Measurements from ENCODE around the gene SLC39A10.
"Not testable (repeated sequence)": the region's sequence is repeated elsewhere in the genome, so short reads cannot be mapped to it uniquely, and the experiment has no call there.

SLC39A10 gene

DNA sequence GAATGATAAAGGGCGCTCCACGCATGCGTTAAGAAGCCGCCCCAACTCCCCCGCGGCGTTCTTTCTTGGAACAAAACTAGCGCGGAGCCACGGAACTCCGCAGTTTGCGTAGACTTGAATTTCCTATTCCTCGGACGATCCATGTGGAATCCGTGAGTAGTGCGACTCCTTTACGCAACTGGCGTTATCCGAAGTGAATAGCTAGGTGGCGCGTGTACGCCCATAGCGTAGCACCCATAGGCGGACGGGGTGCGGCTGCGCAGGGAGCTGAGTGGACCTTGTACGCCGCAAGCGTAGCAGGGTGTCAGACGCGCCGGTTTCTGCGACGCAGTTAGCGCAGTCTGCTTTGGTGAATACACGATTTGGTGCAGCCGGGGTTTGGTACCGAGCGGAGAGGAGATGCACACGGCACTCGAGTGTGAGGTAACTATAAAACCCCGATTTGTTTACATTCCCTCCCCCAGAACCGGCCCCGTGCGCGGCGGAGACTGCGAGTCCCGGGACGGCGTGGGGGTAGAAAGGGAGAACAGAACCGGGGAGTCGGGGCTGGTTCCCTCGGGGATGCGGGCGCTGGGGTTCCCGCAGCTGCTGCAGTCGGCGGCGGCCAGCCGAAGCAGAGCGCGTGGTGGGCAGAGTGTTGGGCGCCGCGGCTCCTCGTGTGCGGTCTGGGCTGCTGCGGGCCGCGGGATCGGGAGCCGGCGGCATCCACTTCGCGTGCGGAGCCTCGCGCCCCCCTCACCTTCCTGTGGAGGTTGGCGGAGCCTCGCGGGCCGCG lies at the start of gene SLC39A10:
Gene SLC39A10 (plus strand): TSS at position 368 of the 775 bp plus-strand sequence. CDS start 22,817 bp downstream, outside the sequence.
- peak; percentile 97 for DNase-seq (ENCODE audit: low read depth)

- DNase-seq (ENCODE audit: low read depth), result no peak
Measured at GRCh38 chr2:195608768-195609454, 48.1 kb upstream of the SLC39A10 start.

DNA sequence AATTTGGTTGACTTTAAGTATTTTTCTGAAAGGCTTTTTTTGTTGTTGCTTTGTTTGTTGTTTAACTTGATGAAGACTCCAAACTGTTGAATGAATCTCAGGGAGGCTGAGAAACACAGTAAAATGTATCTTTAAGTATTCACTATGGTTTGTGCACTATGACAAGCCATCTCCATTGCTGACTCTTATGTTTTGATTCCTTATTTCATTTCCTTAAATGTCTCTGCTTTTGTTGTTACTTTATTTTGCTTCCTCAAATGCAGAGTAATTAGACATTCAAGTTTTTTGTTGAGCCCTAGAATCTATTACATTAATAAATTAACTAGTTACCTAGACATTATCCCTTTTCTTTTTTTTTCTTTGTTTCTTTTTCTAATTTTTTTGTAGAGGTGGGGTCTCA lies 46.3 kb upstream of the SLC39A10 start:
- DNase-seq (ENCODE audit: low read depth), result no peak

DNA sequence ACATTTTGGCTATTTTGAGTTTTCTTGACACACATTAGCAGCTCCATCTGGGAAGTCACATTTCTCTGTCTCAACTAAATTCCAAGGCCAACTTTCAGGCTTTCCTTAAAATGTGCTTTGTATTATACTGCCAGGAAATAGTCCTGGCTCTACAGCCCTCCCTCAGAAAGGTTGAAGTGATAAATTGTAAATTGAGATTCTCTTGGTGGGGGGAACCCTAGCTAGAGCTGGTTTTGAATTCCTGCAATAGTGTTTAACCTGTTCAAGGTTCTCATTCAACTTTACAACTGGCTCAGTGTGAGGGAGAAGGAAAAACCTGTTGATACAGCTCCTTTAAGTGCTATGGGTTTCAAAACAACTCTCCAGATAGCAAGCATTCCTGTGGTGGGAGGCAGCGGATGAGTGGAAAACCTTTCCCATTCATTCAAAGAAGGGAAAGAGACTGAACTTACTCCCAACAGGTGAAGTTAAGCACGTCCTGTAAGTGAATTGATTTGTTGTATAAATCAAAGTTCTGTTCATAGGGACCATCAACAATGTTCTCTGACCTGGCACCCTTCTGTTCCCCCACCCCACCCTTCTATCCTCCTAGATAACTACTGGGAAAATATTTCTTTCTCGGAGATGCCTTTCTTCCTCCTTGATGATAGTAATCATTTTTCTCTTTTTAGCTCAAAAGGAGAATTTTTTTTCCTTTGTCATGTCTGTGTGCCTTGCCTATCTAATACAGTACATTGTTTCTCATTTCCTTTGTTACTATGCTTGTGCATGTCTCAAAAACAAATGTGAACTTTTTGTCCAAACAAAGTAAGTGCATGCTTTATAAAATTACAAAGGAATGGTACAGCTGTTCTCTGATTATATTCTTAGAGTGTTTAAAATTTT lies 44.2 kb upstream of the SLC39A10 start:
- DNase-seq (ENCODE audit: low read depth), result peak; percentile 86

DNA sequence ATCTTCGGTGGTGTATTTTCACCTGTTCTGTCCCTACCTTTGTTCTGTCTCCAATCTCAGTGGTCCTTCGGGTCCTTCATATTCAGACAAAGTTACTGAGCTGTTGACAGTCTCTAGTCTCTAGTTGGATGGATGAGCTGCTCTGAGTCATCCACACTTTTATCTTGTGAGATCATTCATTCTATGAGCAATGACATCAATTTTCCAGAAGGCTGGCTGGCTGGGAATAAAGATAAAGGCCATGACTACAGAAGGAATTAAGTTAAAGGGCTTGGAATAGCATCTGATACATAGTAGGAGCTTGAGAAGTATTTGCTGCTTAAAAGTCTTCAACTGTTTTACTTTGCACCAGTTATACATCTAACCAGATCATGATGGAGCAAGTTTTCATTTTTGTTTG lies 43.1 kb upstream of the SLC39A10 start:
- peak; percentile 92 for DNase-seq (ENCODE audit: low read depth)

DNA sequence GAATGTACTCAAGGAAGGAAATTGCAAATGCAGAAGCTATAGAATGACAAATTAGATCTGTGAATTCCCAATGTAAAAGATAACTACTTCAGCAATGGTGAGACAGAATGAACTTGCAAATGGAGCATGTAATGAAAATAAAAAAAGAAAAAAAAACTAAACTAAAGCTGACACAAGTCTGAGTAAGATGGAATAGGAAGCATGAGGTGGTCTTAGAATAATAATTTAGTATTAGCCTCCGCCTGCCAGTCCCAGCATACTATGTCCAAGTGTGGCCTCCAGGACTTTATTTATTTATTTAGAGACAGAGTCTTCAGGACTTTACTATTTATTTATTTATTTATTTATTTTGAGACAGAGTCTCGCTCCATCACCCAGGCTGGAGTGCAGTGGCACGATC lies 37.4 kb upstream of the SLC39A10 start:
- DNase-seq (ENCODE audit: low read depth), result no peak

GRCh38 chr2:195620501-195620900 lies 36.5 kb upstream of the SLC39A10 start:
- peak; percentile 59 for DNase-seq (ENCODE audit: low read depth)

GRCh38 chr2:195622966-195623365 lies 34.1 kb upstream of the SLC39A10 start:
- peak; percentile 7 for DNase-seq (ENCODE audit: low read depth)

- DNase-seq (ENCODE audit: low read depth), result no peak
Measured at GRCh38 chr2:195626507-195626906, 30.5 kb upstream of the SLC39A10 start.

- no peak for DNase-seq (ENCODE audit: low read depth)
Measured at GRCh38 chr2:195628666-195629065, 28.4 kb upstream of the SLC39A10 start.

- no peak for DNase-seq (ENCODE audit: low read depth)
Measured at GRCh38 chr2:195632856-195633572, 24.0 kb upstream of the SLC39A10 start.

- no peak for DNase-seq (ENCODE audit: low read depth)
Measured at GRCh38 chr2:195633573-195633870, 23.5 kb upstream of the SLC39A10 start.

DNA sequence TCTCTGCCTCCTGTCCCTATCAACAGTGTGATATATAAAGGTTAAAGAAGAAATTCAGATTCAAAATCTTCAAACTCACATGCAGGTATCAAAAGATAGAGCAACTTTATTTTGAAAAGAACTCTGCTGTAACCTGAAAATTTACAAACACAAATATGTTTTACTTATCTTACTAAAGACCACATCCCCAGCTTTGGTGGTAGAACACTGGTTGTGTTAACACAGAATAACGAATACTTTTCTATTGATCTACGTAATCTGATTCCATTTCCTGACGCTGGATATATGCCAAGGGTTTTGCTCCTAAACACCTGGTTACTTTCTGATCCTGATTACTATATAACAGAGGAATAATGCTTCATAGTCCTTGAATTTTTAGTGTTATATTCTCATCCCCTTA lies 23.1 kb upstream of the SLC39A10 start:
- no peak for DNase-seq (ENCODE audit: low read depth)

GRCh38 chr2:195636890-195637289 lies 20.1 kb upstream of the SLC39A10 start:
- no peak for DNase-seq (ENCODE audit: low read depth)

GRCh38 chr2:195638750-195639149 lies 18.3 kb upstream of the SLC39A10 start:
- no peak for DNase-seq (ENCODE audit: low read depth)

DNA sequence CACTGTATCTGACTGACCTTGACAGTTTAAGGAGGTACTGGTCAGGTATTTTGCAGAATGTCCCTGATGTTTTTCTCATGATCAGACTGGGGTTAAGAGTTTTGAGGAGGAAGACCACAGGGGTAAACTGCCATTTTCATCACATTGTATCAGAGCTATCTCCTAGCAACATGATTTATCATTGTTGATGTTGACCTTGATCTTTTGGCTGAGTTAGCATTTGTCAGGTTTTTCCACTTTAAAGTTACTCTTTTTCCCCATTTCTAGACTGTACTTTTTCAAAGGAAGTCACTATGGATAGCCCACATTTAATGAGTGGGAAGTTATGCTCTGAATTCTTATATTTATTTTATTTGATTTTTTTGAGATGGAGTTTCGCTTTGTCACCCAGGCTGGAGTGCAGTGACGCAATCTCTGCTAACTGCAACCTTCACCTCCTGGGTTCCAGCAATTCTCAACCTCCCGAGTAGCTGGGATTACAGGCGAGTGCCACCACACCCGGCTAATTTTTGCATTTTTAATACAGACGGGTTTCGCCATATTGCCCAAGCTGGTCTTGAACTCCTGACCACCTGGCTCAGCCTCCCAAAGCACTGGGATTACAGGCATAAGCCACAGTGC lies 17.7 kb upstream of the SLC39A10 start:
- no peak for DNase-seq (ENCODE audit: low read depth)

DNA sequence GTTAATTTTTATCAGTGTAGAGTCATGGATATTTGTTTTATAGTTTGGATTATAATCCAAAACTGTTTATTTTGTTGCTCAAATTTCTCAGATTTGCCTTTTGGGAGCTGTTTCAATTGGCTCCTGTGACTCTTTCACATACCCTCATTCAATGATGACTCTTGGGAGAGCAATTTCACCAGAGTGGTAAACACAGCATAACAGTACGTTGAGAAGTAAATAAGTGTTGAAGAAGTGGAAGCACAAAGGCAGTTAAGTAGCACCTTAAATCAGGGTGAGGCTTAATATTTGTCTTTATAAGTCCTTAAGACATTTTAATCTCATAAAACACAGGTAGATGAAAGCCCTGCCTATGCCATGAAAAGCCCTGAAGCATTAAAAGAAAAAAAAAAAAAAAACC lies 17.1 kb upstream of the SLC39A10 start:
- no peak for DNase-seq (ENCODE audit: low read depth)

DNA sequence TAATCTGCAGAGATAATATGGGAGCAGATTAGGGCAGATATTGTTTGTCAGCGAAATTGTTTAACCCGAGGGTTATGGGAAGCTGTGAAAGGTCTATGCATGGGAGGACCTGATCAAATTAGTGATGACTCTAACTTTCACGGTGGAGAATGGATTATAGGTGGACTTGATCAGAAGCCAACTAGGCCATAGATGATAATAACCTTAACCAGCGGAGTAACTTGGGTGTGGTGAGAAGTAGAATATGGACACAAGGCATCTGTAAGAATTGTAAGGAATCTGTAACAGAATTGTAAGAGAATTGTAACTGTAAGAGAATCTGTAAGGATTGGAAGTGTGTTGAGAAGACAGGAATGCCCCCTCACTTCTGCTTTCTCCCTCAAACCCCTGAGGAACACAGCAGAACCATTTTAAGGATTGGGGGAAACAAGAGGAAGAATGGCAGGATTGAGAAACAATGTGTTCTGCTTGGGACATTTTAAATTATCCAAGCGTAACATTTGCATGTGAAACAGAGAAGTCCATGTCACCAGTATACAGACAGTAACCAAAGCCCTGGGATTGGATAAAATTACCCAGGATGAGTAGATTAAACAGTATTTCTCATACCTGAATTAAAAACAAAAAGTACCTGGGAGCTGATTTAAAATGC lies 14.9 kb upstream of the SLC39A10 start:
- DNase-seq (ENCODE audit: low read depth), result no peak

DNA sequence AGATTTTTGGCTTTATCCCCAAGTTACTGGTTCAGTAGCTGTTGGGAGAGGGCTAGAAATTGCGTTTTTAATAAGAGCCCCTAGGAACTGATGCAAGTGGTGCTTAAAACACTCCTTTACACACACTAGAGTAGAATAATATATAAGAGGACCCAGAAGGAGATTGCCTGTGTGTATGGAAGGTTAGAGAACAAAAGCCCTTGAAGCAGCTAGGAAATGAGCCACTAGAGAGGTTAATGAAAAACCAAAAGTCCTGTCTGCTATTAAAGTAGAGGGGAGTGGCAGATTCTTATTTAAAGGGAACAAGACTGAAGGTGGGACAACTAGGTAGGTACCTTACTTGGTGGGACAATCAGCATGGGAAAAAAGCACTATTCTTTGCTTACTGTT lies 14.4 kb upstream of the SLC39A10 start:
- no peak for DNase-seq (ENCODE audit: low read depth)

GRCh38 chr2:195644708-195645107 lies 12.3 kb upstream of the SLC39A10 start:
- DNase-seq (ENCODE audit: low read depth), result not testable (repeated sequence)

- no peak for DNase-seq (ENCODE audit: low read depth)
Measured at GRCh38 chr2:195645413-195645812, 11.6 kb upstream of the SLC39A10 start.
